Adrenal gland (tissue), 5 donors: Measurements from ENCODE around the gene ATP9B.

Source experiments
- CTCF ChIP-seq, 6 experiments: fragments of 450-650 bp in 4 of 6; fragments of 200-600 bp in 2 of 6; sonication (generic) in 1 of 6; IDR thresholded peaks; 1 replicate in 5 of 6; 2 replicates in 1 of 6; pipeline versions ENCODE4 v1.5.1 to v1.8.0; 2016 to 2021; ENCODE audit warnings: antibody characterized with exemption in 6 of 6, mild to moderate bottlenecking in 2 of 6, moderate library complexity in 1 of 6
- POLR2A ChIP-seq, 2 donors: fragments of 450-650 bp; IDR thresholded peaks; one replicate each; pipeline ENCODE4 v1.6.1; 2017; ENCODE audit warnings: antibody characterized with exemption in 2 of 2, mild to moderate bottlenecking in 2 of 2, moderate library complexity in 1 of 2
- donor health status: DM: no; HTN: no; CAD: no.

- TF ChIP-seq POLR2A (IDR thresholded peaks at IDR 0.05): no peak
- no peak for TF ChIP-seq CTCF (IDR thresholded peaks at IDR 0.05)
These were observed 181.2 kb downstream of the ATP9B start for GRCh38 chr18:79250301-79250981.
